ENCODE data around the gene OCA2. TPM values are rescaled to one million over a fixed set of nuclear protein-coding genes. Genes with fewer than 3 reads are reported as not detected.
A peak's percentile ranks its signal among the peaks of the same experiment; 100 is the strongest.

Gene OCA2
- total and polyA plus RNA-seq, 2 of the 13 experiments (the other 11 are each of a cell fraction or from before 2014, with no cell fraction given), result 0.02 to 0.05 TPM

- no TSS peak for BruUV-seq (replicated peaks)
- no peak for DNase-seq (ENCODE audit: low spot score)
- 0 out of 3 replicates have a peak, but pooled peaks have one; percentile 9 for ATAC-seq
- 52% methylated on average over 14 of the region's 19 CpGs for WGBS (ENCODE audit: low lambda C conversion rate)
- ChIA-PET CTCF (ENCODE audit: low intra/inter-chr PET ratio, low total read pairs) (no interaction called here), POLR2A (no interaction called here)
- no peaks in the 10 kb centered on the region for H3K79me2 ChIP-seq (ENCODE audit: insufficient read depth, low read length)
- intact Hi-C loops (cut with micrococcal nuclease; ENCODE audit: unreplicated experiment), result no loop called here
- no peak overlapping the region for H3K4me2 ChIP-seq (ENCODE audit: low read depth, low read length)
- in situ Hi-C loops (cut with HindIII; ENCODE audit: extremely low pct_ligation_motif_present, low pct_unique_long_range_greater_than_20kb), result loop anchor here (10.0 kb wide), 1 partner anchor 345 kb away; no protein-coding TSS in a partner anchor
- no peaks in the 10 kb centered on the region for H3K36me3 ChIP-seq (replicated peaks in 1 of 2; ENCODE audit: control insufficient read depth in 1 of 2, insufficient read depth in 2 of 2, low read length in 2 of 2)
- H3K27me3 ChIP-seq (ENCODE audit: control insufficient read depth in 1 of 2, insufficient read depth in 2 of 2, low read length in 2 of 2), result no peaks in the 10 kb centered on the region
- H3K4me1 ChIP-seq (ENCODE audit: insufficient read depth, low read length), result peaks cover 24% of the 10 kb centered on the region
- FAIRE-seq, result no peak
- no peaks in the 10 kb centered on the region for H4K20me1 ChIP-seq (ENCODE audit: insufficient read depth, low read length)
- no peak overlapping the region for H2AFZ ChIP-seq (ENCODE audit: low read length)
- H3K4me3 ChIP-seq (replicated peaks in 1 of 3; ENCODE audit: insufficient read depth in 1 of 3, low read depth in 2 of 3, low read length in 3 of 3), result no peak overlapping the region
- H3K27ac ChIP-seq (ENCODE audit: extremely low read length, insufficient read depth, low read length), result no peak overlapping the region
- no peaks in the 10 kb centered on the region for H3K9me3 ChIP-seq (ENCODE audit: low read length)
- H3K9ac ChIP-seq (ENCODE audit: insufficient read depth, low read depth, low read length), result no peak overlapping the region
- TF ChIP-seq ZFX (CRISPR knock-in tag; IDR thresholded peaks at IDR 0.05; ENCODE audit: low read depth), result peak; percentile 39; the same call in 1 of the 2 replicates
- no peak for TF ChIP-seq ZNF329 (CRISPR knock-in tag; IDR thresholded peaks at IDR 0.05; ENCODE audit: low read depth)
- no peak for TF ChIP-seq ZNF75D (CRISPR knock-in tag; IDR thresholded peaks at IDR 0.05; ENCODE audit: borderline replicate concordance)
- TF ChIP-seq NCOA1 (CRISPR knock-in tag; IDR thresholded peaks at IDR 0.05), result no peak
- no peak for TF ChIP-seq ZBTB8A (CRISPR knock-in tag; IDR thresholded peaks at IDR 0.05; ENCODE audit: borderline replicate concordance, low read depth)
- peak; percentile 36; the same call in 1 of the 2 replicates for TF ChIP-seq ZNF281 (CRISPR knock-in tag; IDR thresholded peaks at IDR 0.05; ENCODE audit: borderline replicate concordance)
- no peak for TF ChIP-seq NR2C2 (CRISPR knock-in tag; IDR thresholded peaks at IDR 0.05; ENCODE audit: borderline replicate concordance)
- TF ChIP-seq ZNF768 (CRISPR knock-in tag; IDR thresholded peaks at IDR 0.05), result no peak
- no peak for TF ChIP-seq PBX3 (CRISPR knock-in tag; IDR thresholded peaks at IDR 0.05; ENCODE audit: borderline replicate concordance)
- TF ChIP-seq ZSCAN30 (CRISPR knock-in tag; IDR thresholded peaks at IDR 0.05), result no peak
- no peak for TF ChIP-seq PLSCR1 (CRISPR knock-in tag; IDR thresholded peaks at IDR 0.05; ENCODE audit: borderline replicate concordance)
- TF ChIP-seq ZFY (CRISPR knock-in tag; IDR thresholded peaks at IDR 0.05), result peak; percentile 39; the same call in 1 of the 2 replicates
- TF ChIP-seq TRIM22 (IDR thresholded peaks at IDR 0.05), result no peak
- no peak for TF ChIP-seq AGO2 (optimal IDR thresholded peaks at IDR 0.05; ENCODE audit: low read depth, low read length)
- no peak for TF ChIP-seq ZBTB37 (CRISPR knock-in tag; IDR thresholded peaks at IDR 0.05)
Measured at GRCh38 chr15:28019594-28020309, 79.4 kb downstream of the OCA2 start.

Measured in HepG2 (cell line).